Calu3 (cell line): ENCODE measurements around the gene KCNJ3. TPM values are rescaled to one million over a fixed set of nuclear protein-coding genes. Genes with fewer than 3 reads are reported as not detected.

Source experiments
- BruUV-seq: library from RNA; stranded (reverse); fragments of 400-500 nt; replicated peaks from 2 replicates; lab custom pipeline; 2021; lab: Mats Ljungman, UMichigan
- CTCF ChIA-PET: fragments of 300-600 bp; sonication (Branson Sonifier 250); formaldehyde crosslinking; loops from one replicate; lab custom pipeline; 2022; ENCODE audit warnings: antibody characterized with exemption; lab: Charles Lee
- DNase-seq: peaks from one replicate; pipeline ENCODE4 v3.0.0; 2022
- H3K27ac Mint-ChIP-seq: one replicate; pipeline ENCODE4 v1.8.0; 2022; ENCODE audit warnings: mixed read lengths; ENCODE audit not compliant: unreplicated experiment
- H3K27me3 Mint-ChIP-seq: one replicate; pipeline ENCODE4 v1.8.0; 2022; ENCODE audit warnings: mixed read lengths; ENCODE audit not compliant: unreplicated experiment
- H3K36me3 Mint-ChIP-seq: one replicate; pipeline ENCODE4 v1.8.0; 2022; ENCODE audit warnings: mild to moderate bottlenecking, moderate library complexity, mixed read lengths; ENCODE audit not compliant: insufficient read depth, unreplicated experiment
- H3K4me1 Mint-ChIP-seq: one replicate; pipeline ENCODE4 v1.8.0; 2022; ENCODE audit warnings: mild to moderate bottlenecking, low read depth, mixed read lengths; ENCODE audit not compliant: unreplicated experiment
- H3K4me3 Mint-ChIP-seq: one replicate; pipeline ENCODE4 v1.8.0; 2022; ENCODE audit warnings: mild to moderate bottlenecking, low read depth, moderate library complexity, mixed read lengths; ENCODE audit not compliant: unreplicated experiment
- H3K9me3 Mint-ChIP-seq: one replicate; pipeline ENCODE4 v1.8.0; 2022; ENCODE audit warnings: low read depth, mixed read lengths; ENCODE audit not compliant: unreplicated experiment
- CTCF ChIP-seq: fragments of 200-600 bp; IDR thresholded peaks from one replicate; pipeline ENCODE4 v1.8.0; 2022; ENCODE audit warnings: antibody characterized with exemption; ENCODE audit not compliant: unreplicated experiment
- intact Hi-C: fragments of 100-400 bp; cut with micrococcal nuclease; formaldehyde crosslinking; loops from one replicate; pipeline ENCODE4 v1.10.0; 2022; ENCODE audit not compliant: unreplicated experiment
- total RNA-seq: library from RNA; stranded (reverse); gene quantifications from 2 replicates; pipeline ENCODE4 v1.2.3, GENCODE V29; 2022

The KCNJ3 gene
- total RNA-seq, 1 experiment from 2014 or later = 0.17 TPM

GRCh38 chr2:154686162-154686561 is 12.3 kb upstream of the KCNJ3 start:
- CTCF ChIA-PET = no interaction called here
- Mint-ChIP-seq H3K36me3 (no peaks in the 10 kb centered on the region), H3K27ac (no peak overlapping the region), H3K27me3 (no peaks in the 10 kb centered on the region), H3K9me3 (no peaks in the 10 kb centered on the region), H3K4me3 (no peak overlapping the region), H3K4me1 (no peaks in the 10 kb centered on the region)
- no TSS peak for BruUV-seq
- no peak for DNase-seq
- no peak for TF ChIP-seq CTCF
- intact Hi-C loops = no loop called here

DNA sequence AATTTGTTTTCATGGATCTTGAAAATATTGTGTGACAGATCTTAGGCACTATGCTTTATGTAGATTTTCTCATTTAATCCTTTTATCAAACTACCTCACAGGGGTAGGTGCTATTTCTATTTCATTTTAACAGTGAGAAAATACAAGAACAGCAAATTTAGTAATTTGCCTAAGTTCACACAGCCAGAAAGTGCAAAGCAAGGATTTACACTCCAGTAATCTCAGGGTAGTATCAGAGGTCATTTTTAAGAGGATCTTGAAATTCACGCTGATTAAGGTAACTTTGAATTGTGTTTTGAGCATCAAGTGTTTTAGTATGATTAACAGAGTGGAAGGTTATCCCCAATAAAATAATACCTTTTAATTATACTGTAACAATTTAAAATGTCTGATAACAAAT is 10.1 kb upstream of the KCNJ3 start:
- Mint-ChIP-seq H3K4me1 (no peaks in the 10 kb centered on the region), H3K4me3 (no peak overlapping the region), H3K36me3 (no peaks in the 10 kb centered on the region), H3K27ac (no peak overlapping the region), H3K9me3 (no peaks in the 10 kb centered on the region), H3K27me3 (no peaks in the 10 kb centered on the region)
- no TSS peak for BruUV-seq
- CTCF ChIA-PET = no interaction called here
- TF ChIP-seq CTCF = no peak
- DNase-seq = no peak
- intact Hi-C loops = no loop called here

GRCh38 chr2:154689158-154689557 is 9.3 kb upstream of the KCNJ3 start:
- intact Hi-C loops = no loop called here
- BruUV-seq = no TSS peak
- CTCF ChIA-PET = no interaction called here
- no peak for TF ChIP-seq CTCF
- DNase-seq = no peak
- H3K9me3 Mint-ChIP-seq = no peaks in the 10 kb centered on the region
- no peaks in the 10 kb centered on the region for H3K27me3 Mint-ChIP-seq
- no peak overlapping the region for H3K4me3 Mint-ChIP-seq
- H3K4me1 Mint-ChIP-seq = no peaks in the 10 kb centered on the region
- no peaks in the 10 kb centered on the region for H3K36me3 Mint-ChIP-seq
- no peak overlapping the region for H3K27ac Mint-ChIP-seq

- Mint-ChIP-seq H3K36me3 (peaks cover 11% of the 10 kb centered on the region), H3K27me3 (no peaks in the 10 kb centered on the region), H3K27ac (no peak overlapping the region), H3K4me1 (peaks cover 8% of the 10 kb centered on the region), H3K9me3 (no peaks in the 10 kb centered on the region), H3K4me3 (no peak overlapping the region)
- TF ChIP-seq CTCF = no peak
- no TSS peak for BruUV-seq
- peak; percentile 24 for DNase-seq
- CTCF ChIA-PET = no interaction called here
- intact Hi-C loops = no loop called here
Measured at GRCh38 chr2:154692927-154693326, 5.6 kb upstream of the KCNJ3 start.
